ENCODE measurements around the gene SLC2A2. TPM values are rescaled to one million over a fixed set of nuclear protein-coding genes. Genes with fewer than 3 reads are reported as not detected.

SLC2A2 gene
- polyA plus RNA-seq (ENCODE audit: insufficient read length), result not detected

GRCh38 chr3:171026597-171027293 lies at the start of gene SLC2A2:
Gene SLC2A2 (minus strand): TSS chr3:171026720. CDS start chr3:171026670, 50 bp downstream.
- no peak for DNase-seq (ENCODE audit: low read depth)

DNA sequence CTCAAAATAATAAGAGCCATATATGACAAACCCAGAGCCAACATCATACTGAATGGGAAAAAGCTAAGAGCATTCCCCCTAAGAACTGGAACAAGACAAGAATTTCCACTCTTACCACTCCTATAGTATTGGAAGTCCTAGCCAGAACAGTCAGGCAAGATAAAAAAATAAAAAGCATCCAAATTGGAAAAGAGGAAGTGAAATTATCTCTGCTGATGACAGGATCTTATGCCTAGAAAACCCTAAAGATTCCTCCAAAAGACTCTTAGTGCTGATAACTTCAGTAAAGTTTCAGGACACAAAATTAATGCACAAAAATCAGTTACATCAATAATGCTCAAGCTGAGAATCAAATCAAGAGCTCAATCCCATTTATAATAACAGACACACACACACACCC lies 45.9 kb upstream of the SLC2A2 start:
- DNase-seq (ENCODE audit: low read depth), result no peak

DNA sequence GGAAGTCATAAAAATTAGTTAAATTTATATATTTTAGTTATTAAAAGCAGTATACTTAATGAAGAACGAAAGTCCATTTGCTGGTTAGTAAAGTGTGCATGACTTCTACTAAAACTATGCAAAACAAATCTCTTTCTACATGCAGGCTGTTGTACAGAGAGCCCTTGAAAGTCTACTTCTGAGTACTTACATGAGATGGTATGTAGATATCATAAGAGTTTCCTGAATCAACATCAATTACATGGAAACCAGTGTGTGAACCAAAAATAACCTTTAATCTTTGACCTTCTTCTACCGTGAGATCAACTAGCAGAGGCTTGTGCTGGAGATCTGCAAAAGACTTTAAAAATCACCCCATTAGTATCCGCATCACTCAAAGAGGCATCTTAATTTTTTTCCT lies 42.1 kb upstream of the SLC2A2 start:
- no peak for DNase-seq (ENCODE audit: low read depth)

- DNase-seq (ENCODE audit: low read depth), result no peak
Observed at GRCh38 chr3:171066206-171066605, 39.7 kb upstream of the SLC2A2 start.

DNA sequence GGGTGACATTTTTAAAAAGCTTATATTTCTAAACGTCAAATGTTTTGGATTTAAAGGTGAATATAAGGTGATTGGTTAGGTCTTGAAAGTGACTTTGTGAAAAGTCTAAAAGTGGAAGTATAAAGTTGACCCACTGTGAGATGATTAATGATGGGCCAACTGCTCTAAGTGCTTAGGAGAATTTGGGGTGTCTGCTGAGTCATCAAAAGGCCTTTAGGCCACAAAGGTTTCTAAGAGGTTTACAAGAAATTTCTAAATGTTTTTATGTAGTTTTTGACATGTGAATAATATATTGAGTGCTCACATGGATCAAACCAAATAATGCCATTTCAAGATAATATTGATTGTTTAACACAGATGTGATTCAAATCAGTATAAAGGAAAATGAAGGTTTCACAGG lies 39.2 kb upstream of the SLC2A2 start:
- DNase-seq (ENCODE audit: low read depth), result no peak

- no peak for DNase-seq (ENCODE audit: low read depth)
Observed at GRCh38 chr3:171064461-171064860, 37.9 kb upstream of the SLC2A2 start.

DNA sequence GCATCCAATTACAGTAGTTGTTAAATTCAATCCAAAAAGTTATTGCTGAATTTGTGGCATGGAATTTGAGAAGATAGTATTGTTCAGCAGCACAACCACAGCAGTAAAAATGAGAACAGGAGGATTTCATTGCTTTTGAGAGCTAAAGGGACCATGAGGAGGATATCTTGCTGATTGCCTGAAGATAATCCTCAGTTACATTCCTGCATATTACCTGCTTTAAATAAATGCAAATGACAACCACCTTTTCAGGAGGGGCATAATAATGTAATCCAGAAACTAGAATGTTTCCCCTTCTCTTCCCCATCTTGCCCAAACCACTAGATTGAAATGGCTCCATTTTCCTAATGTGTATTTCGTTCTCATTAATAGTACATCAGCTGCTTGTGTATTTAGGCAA lies 35.2 kb upstream of the SLC2A2 start:
- DNase-seq (ENCODE audit: low read depth), result no peak

DNA sequence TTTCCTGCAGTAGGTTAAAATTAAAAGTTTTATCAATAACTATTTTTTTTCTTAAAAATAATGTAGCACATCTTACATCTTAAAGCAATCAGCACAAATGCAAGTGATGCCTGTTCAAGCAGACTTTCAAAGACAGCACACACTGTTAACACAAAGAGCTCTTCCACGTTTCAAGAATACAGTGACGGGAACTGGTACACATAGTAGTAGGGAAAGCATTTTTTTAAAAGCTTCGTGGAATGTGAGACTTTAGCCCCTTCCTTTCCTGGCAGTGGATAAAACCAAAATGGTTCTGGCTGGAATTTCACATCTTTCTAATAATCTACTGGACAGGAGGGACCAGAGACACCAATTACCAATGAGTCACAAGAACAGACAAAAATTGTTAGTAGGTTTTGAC lies 33.5 kb upstream of the SLC2A2 start:
- no peak for DNase-seq (ENCODE audit: low read depth)

GRCh38 chr3:171058873-171059603 lies 32.5 kb upstream of the SLC2A2 start:
- no peak for DNase-seq (ENCODE audit: low read depth)

DNA sequence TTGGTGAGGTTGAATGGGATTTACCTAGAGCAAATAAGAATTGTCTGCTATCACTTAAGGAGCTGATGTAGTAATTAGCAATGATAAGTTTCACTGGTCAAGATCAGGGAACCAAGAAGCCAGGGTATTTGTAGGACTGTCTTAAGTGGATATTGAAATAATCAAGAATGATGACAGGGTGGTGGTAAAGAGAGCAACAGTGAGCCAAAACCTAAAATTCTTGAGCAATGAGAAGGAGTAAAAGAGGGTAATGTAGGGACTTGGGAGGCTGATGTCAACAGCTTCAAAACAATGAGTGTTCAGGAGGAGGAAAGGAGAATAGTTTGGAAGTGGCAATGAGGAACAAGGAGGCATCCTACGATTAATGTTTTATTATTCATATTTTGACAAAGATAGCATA lies 31.5 kb upstream of the SLC2A2 start:
- no peak for DNase-seq (ENCODE audit: low read depth)

- DNase-seq (ENCODE audit: low read depth), result no peak
Observed at GRCh38 chr3:171057072-171057471, 30.6 kb upstream of the SLC2A2 start.

DNA sequence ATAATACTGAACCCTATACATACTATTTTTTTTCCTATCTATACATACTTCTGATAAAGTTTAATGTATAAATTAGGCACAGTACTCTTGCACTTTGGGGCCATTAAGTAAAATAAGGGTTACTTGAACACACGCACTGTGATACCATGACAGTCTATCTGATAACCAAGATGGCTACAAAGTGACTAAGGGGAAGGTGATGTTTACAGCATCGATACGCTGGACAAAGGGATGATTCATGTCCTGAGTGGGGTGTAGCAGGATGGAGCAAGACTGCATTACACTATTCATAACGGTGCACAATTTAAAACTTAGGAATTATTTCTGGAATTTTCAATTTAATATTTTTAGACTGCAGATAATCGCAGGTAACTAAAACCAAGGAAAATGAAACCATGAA lies 30.0 kb upstream of the SLC2A2 start:
- no peak for DNase-seq (ENCODE audit: low read depth)

DNA sequence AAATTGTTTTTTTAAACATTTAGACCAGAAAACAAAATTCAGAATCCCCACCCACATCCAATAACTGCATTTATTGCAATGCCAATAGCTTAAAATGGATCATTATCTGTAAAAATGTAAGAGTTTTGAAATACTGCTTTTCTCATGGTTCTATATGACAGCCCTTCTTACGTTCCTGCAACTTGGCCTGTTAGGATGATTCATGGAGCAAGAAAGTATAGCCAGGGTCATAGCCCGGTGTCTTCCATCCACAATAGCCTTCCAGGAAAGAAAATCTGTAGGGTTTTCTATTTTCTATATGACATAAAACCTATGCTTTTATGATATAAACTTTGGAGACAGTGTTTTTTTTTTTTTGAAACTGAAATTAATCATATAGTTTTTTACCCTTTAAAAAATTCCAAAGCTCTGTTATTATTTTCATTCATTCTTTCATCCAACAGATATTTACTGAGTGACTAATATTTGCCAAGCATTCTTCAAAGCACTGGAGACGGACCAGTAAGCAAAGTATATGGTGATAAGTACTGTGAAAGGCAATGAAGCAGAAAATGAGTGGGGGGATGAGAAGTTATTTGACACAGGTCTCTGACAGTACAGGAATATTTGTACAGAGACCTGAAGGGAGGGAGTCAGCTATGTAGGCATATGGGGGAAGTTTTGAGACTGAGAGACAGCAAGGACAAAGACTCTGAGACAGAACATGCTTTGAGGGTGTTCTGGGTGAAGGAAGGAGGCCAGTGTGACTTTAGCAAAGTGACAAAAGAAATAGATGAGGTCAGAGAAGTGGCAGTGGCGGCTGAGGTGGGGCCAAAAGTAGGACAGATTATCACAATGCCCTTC lies 29.0 kb upstream of the SLC2A2 start:
- DNase-seq (ENCODE audit: low read depth), result no peak

DNA sequence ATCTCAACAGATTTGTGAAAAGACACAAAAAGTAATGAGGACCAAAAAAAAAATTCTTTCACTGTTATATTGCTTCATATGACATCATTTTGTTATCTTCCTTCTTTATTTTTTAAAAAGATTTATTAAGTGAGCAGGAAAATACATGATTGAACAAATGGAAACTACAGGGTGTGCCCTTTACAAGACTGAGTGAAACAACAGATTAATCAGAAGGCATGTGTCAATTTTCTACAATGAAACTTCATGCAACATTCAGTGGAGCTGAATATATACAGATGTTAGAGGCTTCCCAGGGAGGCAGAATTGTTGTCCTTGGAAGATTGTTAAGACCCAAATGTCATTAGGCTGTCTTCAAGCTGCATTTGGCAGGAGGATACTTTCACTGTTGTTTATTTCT lies 28.4 kb upstream of the SLC2A2 start:
- DNase-seq (ENCODE audit: low read depth), result no peak

DNA sequence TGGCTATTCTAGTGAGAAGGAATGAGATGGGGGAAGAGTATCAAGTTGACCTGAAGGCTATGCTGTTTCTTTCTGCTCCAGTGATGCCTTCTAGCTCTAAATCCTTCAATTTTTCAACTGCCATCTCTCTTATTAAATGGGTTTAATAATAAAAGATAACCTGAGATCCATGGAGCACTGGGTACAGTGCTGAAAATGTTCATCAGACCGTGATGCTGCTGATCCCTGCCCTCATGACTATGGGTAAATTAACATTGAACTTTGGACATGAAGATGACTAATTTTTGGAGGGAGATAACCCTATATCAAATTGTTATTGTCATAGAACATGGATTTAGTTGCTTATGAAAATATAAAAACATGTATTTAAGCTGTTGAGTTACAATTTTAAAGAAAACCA lies 27.7 kb upstream of the SLC2A2 start:
- no peak for DNase-seq (ENCODE audit: low read depth)

DNA sequence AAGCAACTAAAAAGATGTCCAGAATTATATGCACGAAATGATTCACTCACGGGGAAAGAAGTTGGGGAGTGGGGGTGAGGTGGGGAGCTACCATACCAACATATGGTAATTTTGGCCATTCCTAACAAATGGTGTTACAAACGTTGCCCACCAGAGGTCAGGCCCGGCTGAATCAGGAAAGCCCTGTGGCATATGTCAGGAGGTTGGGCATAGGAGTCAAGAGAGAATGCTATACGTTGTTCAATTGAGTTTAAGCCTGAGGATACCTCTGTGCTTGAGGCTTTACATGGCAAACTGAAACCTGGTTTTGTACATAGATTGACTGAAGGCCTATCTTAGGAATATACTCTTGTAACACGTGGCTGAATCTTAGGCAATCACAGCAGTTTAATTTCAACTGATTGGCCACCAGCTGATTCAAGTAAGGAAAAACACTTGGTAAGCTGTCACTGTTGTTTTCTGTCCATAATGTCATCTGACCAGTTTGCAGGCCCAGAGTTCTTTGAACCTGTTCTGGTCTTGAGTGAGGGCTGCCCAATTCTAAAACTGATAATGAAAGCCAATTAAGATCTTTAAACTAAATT lies 23.4 kb upstream of the SLC2A2 start:
- DNase-seq (ENCODE audit: low read depth), result no peak

- no peak for DNase-seq (ENCODE audit: low read depth)
Observed at GRCh38 chr3:171046760-171047159, 20.2 kb upstream of the SLC2A2 start.

DNA sequence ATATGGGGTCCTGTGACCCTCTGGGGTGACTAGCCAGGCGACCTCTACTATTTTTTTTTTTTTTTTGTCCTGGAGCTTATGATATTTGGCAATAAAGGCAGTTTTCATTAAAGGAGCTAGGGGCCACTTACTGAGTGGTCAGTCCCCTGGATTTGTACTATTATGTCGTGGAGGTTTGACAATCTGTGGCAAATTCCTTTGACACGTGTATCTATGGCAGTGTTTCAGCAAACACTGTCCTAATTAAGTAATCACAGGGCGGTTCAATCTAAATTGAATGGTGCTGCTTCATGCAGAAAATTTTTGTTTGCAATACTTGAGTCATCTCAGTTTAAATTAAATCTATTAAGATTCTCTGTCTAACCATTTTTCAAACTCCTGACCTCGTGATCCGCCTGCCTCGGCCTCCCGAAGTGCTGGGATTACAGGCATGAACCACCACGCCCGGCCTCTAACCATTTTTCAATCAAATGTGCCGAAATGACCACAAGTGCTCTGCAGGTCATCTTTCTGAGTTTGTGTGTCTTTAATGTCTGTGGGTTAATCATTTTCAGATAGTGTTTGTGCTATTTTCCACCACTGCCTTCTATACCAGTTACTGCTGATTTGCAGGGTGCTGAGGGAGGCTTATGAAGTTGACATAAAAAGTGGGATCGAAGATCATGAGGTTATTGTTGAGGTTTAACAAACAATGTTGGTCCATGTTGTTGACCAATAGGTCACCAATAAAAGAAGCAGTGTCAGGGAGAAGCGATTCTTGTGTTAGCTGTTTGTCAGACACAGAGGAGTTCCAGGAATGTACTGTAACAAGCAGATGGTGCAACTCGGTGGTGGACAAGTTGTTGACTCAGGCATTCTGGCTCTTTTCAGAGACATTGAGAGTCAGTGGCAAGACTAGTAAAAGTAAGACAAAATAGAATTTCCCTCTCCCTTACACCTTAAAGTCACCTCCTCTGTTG lies 18.6 kb upstream of the SLC2A2 start:
- DNase-seq (ENCODE audit: low read depth), result no peak

DNA sequence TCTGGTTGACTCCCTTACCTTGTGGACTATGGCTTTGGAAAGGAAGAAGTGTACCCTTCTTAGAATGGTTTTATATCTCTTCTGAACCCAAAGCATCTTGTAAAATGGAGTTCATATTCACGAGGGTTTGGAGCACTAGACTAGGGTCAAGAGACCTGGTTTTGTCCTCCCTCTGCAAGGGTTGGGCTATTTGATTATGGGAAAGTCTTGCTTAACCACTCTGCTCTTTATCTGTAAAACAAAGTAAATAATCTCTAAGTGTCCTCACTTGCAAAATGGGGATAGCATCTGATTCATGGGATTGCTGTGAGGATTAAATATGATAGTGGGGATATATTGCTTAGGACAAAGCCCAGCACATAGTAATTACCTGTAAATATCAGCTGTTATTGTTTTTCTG lies 17.9 kb upstream of the SLC2A2 start:
- no peak for DNase-seq (ENCODE audit: low read depth)

- no peak for DNase-seq (ENCODE audit: low read depth)
Observed at GRCh38 chr3:171039674-171040073, 13.2 kb upstream of the SLC2A2 start.

- no peak for DNase-seq (ENCODE audit: low read depth)
Observed at GRCh38 chr3:171038342-171038741, 11.8 kb upstream of the SLC2A2 start.
